ENCODE data around the gene MAN1A1.
"Not testable (repeated sequence)": the region's sequence is repeated elsewhere in the genome, so short reads cannot be mapped to it uniquely, and the experiment has no call there.

The MAN1A1 gene

GRCh38 chr6:119379809-119380208 lies 30.2 kb upstream of the MAN1A1 start:
- Histone ChIP-seq H3K27ac (no peak overlapping the region), H3K4me1 (no peaks in the 10 kb centered on the region), H3K36me3 (peaks cover 0 to 3% (median 0%) of the 10 kb centered on the region in 3 donors), H3K27me3 (no peaks in the 10 kb centered on the region), H3K9me3 (peaks cover 0 to 12% (median 0%) of the 10 kb centered on the region in 3 donors), H3K4me3 (no peak overlapping the region)
- TF ChIP-seq CTCF (IDR thresholded peaks at IDR 0.05), result no peak
- no peak for DNase-seq
- intact Hi-C loops (cut with DNase I; ENCODE audit: low total_unique reads), result no loop called here

- peaks cover 0 to 20% (median 0%) of the 10 kb centered on the region in 3 donors for H3K9me3 ChIP-seq
- H3K27ac ChIP-seq; H3K36me3 ChIP-seq; H3K4me1 ChIP-seq; H3K27me3 ChIP-seq; DNase-seq; H3K4me3 ChIP-seq; intact Hi-C loops (cut with DNase I; ENCODE audit: low total_unique reads): not testable (repeated sequence)
These were observed 27.5 kb upstream of the MAN1A1 start for GRCh38 chr6:119377043-119377442.

- no peaks in the 10 kb centered on the region for H3K27me3 ChIP-seq
- H3K36me3 ChIP-seq, result peaks cover 0 to 4% (median 0%) of the 10 kb centered on the region in 3 donors
- peaks cover 0 to 9% (median 0%) of the 10 kb centered on the region in 3 donors for H3K9me3 ChIP-seq
- TF ChIP-seq CTCF (IDR thresholded peaks at IDR 0.05), result no peak
- intact Hi-C loops (cut with DNase I; ENCODE audit: low total_unique reads), result no loop called here
- no peak overlapping the region for H3K27ac ChIP-seq
- H3K4me1 ChIP-seq, result no peaks in the 10 kb centered on the region
- DNase-seq, result no peak
- no peak overlapping the region for H3K4me3 ChIP-seq
These were observed 20.5 kb upstream of the MAN1A1 start for GRCh38 chr6:119370080-119370479.

- intact Hi-C loops (cut with DNase I; ENCODE audit: low total_unique reads), result no loop called here
- Histone ChIP-seq H3K27me3 (no peaks in the 10 kb centered on the region), H3K9me3 (peaks cover 0 to 9% (median 0%) of the 10 kb centered on the region in 3 donors), H3K4me3 (no peak overlapping the region), H3K4me1 (no peaks in the 10 kb centered on the region), H3K36me3 (peaks cover 0 to 10% (median 0%) of the 10 kb centered on the region in 3 donors), H3K27ac (no peak overlapping the region)
- no peak for DNase-seq
- no peak for TF ChIP-seq CTCF (IDR thresholded peaks at IDR 0.05)
These were observed 19.4 kb upstream of the MAN1A1 start for GRCh38 chr6:119368921-119369320.

GRCh38 chr6:119361209-119361608 lies 11.6 kb upstream of the MAN1A1 start:
- intact Hi-C loops (cut with DNase I; ENCODE audit: low total_unique reads), result no loop called here
- no peak overlapping the region for H3K27ac ChIP-seq
- TF ChIP-seq CTCF (IDR thresholded peaks at IDR 0.05), result no peak
- H3K36me3 ChIP-seq, result peaks cover 0 to 10% (median 0%) of the 10 kb centered on the region in 3 donors
- H3K27me3 ChIP-seq, result no peaks in the 10 kb centered on the region
- no peaks in the 10 kb centered on the region for H3K9me3 ChIP-seq
- DNase-seq, result no peak
- H3K4me1 ChIP-seq, result peaks cover 0 to 7% (median 0%) of the 10 kb centered on the region in 4 donors
- no peak overlapping the region for H3K4me3 ChIP-seq

GRCh38 chr6:119360262-119360915 lies 10.8 kb upstream of the MAN1A1 start:
- Histone ChIP-seq H3K9me3 (no peaks in the 10 kb centered on the region), H3K27ac (no peak overlapping the region), H3K27me3 (no peaks in the 10 kb centered on the region), H3K4me1 (peaks cover 0 to 15% (median 1%) of the 10 kb centered on the region in 4 donors), H3K4me3 (no peak overlapping the region), H3K36me3 (peaks cover 0 to 9% (median 0%) of the 10 kb centered on the region in 3 donors)
- TF ChIP-seq CTCF (IDR thresholded peaks at IDR 0.05), result no peak
- DNase-seq, result no peak
- intact Hi-C loops (cut with DNase I; ENCODE audit: low total_unique reads), result no loop called here
